ENCODE data around the gene CSTPP1.

DNA sequence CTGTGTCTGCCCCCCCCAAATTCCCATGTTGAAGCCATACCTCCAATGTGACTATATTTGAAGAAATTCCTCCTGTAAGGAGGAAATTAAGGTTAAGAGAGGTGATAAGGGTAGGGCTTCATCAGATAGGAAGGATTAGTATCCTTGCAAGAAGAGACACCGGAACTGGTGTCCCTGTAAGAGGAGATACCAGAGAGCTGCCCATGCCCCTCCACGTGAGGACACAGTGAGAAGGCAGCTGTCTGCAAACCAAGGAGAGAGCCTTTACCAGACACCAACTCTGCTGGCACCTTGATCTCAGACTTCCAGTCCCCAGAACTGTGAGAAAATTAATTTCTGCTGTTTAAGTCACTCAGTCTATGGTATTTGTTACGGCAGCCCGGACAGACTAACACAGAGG lies 130.8 kb downstream of the CSTPP1 start:
- no peak for TF ChIP-seq JUN (IDR thresholded peaks at IDR 0.05; ENCODE audit: borderline replicate concordance, insufficient read depth, insufficient read length, low read depth)
- TF ChIP-seq, protein P1, sequence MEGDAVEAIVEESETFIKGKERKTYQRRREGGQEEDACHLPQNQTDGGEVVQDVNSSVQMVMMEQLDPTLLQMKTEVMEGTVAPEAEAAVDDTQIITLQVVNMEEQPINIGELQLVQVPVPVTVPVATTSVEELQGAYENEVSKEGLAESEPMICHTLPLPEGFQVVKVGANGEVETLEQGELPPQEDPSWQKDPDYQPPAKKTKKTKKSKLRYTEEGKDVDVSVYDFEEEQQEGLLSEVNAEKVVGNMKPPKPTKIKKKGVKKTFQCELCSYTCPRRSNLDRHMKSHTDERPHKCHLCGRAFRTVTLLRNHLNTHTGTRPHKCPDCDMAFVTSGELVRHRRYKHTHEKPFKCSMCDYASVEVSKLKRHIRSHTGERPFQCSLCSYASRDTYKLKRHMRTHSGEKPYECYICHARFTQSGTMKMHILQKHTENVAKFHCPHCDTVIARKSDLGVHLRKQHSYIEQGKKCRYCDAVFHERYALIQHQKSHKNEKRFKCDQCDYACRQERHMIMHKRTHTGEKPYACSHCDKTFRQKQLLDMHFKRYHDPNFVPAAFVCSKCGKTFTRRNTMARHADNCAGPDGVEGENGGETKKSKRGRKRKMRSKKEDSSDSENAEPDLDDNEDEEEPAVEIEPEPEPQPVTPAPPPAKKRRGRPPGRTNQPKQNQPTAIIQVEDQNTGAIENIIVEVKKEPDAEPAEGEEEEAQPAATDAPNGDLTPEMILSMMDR (IDR thresholded peaks at IDR 0.05; ENCODE audit: extremely low read depth in 1 of 2, insufficient read depth in 1 of 2, low read depth in 1 of 2, low read length in 2 of 2): no peak

Measured in endothelial cell of umbilical vein (primary cell).